ENCODE results near the gene GLTP. TPM values are rescaled to one million over a fixed set of nuclear protein-coding genes. Genes with fewer than 3 reads are reported as not detected.
A peak's percentile ranks its signal among the peaks of the same experiment; 100 is the strongest.

GLTP gene
- total RNA-seq, 1 experiment from 2014 or later = 78.2 TPM

DNA sequence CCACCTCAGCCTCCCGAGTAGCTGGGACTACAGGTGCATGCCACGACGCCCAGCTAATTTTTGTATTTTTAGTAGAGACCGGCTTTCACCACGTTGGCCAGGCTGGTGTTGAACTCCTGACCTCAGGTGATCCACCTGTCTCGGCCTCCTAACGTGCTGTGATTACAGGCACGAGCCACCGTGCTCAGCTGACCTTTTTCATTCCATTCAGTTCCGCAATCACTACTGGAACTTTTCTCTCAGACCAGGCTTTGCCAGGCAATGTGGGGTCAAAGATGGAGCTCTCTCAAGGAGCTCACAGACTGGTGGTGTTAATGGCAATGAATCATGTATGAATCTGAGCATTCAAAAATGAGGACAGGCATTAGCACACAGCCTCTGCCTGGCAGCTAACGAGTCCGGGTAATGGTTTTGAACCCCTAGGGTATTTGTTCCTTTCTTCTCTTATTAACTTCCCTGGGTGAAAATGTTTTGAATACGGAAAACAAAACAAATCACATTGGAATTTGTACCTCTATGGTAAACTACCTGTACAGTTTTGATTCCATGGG, 10.4 kb upstream of the GLTP start:
- no peak overlapping the region for H2AFZ ChIP-seq (ENCODE audit: low read length)
- CTCF ChIA-PET = no interaction called here
- no peaks in the 10 kb centered on the region for H3K27me3 ChIP-seq (ENCODE audit: low read length)
- no peaks in the 10 kb centered on the region for H3K9me2 ChIP-seq (replicated peaks; ENCODE audit: low read length)
- no peaks in the 10 kb centered on the region for H3K36me3 ChIP-seq (ENCODE audit: low read depth, low read length)
- H3F3A ChIP-seq (ENCODE audit: low read length, unreplicated experiment) = no peaks in the 10 kb centered on the region
- H3K79me2 ChIP-seq (ENCODE audit: low read length) = no peaks in the 10 kb centered on the region
- H3K4me1 ChIP-seq (ENCODE audit: insufficient read depth, low read length) = peaks cover 16% of the 10 kb centered on the region
- H3K27ac ChIP-seq (ENCODE audit: low read length) = no peak overlapping the region
- ATAC-seq = no peak
- intact Hi-C loops (cut with micrococcal nuclease) = no loop called here
- no peaks in the 10 kb centered on the region for H4K20me1 ChIP-seq (ENCODE audit: low read length)
- POLR2A ChIA-PET (ENCODE audit: unreplicated experiment) = no interaction called here
- H3K4me3 ChIP-seq (ENCODE audit: low read length) = no peak overlapping the region
- H3K9me3 ChIP-seq (ENCODE audit: low read length) = no peaks in the 10 kb centered on the region
- H3K4me2 ChIP-seq (ENCODE audit: low read length) = no peak overlapping the region
- BruUV-seq (replicated peaks) = no TSS peak
- no peak overlapping the region for H3K9ac ChIP-seq (ENCODE audit: low read length)
- TF ChIP-seq EZH2phosphoT487 (IDR thresholded peaks at IDR 0.05; ENCODE audit: borderline replicate concordance, low read length) (no peak), EZH2 (IDR thresholded peaks at IDR 0.05; ENCODE audit: low read length, unreplicated experiment) (no peak)
- TF ChIP-seq, protein P1, sequence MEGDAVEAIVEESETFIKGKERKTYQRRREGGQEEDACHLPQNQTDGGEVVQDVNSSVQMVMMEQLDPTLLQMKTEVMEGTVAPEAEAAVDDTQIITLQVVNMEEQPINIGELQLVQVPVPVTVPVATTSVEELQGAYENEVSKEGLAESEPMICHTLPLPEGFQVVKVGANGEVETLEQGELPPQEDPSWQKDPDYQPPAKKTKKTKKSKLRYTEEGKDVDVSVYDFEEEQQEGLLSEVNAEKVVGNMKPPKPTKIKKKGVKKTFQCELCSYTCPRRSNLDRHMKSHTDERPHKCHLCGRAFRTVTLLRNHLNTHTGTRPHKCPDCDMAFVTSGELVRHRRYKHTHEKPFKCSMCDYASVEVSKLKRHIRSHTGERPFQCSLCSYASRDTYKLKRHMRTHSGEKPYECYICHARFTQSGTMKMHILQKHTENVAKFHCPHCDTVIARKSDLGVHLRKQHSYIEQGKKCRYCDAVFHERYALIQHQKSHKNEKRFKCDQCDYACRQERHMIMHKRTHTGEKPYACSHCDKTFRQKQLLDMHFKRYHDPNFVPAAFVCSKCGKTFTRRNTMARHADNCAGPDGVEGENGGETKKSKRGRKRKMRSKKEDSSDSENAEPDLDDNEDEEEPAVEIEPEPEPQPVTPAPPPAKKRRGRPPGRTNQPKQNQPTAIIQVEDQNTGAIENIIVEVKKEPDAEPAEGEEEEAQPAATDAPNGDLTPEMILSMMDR (conservative IDR thresholded peaks at IDR 0.05; ENCODE audit: low read depth, low read length) = no peak
- no peak for DNase-seq

DNA sequence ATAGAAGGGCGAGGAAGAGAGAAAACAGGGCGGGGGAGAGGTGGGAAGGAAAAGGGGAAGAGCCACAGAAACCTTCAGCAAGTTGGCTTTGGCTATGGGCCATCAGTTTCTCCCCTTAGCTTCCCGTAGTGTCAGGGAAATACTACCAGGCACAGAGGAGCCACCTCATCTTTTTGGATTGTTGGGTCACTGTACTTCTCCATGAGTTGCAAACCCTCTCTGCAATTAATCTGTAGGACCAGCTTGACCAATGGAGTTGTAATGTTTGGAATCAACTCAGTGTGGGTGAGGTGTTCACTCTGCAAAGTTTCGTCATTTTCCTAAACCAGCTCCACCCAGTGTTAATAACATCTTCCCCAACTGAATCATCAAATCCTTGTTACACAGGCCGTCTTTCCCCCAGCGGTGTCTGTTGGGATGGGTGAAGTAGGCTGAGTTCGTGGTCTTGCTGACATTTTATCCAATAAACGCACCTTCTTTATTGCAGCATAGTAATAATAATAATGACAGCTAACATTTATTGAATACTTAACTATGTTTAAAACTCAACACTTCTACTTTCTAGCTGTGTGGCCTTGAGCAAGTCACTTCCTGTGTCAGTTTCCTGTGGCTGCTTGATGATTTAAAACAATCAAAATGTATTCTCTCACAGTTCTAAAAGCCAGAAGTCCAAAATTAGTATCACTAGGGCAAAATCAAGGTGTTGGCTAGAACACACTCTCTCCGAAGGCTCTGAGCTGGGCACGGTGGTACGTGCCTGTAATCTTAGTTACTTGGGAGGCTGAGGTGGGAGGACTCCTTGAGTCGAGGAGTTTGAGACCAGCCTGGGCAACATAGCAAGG, 8.1 kb upstream of the GLTP start:
- ChIA-PET CTCF (interaction anchor here (0.6 kb wide), 2 partner anchors 10 to 36 kb away, joined by 3 to 5 read pairs; no protein-coding TSS in a partner anchor), POLR2A (ENCODE audit: unreplicated experiment) (interaction anchor here (0.6 to 0.8 kb wide), 2 partner anchors 13 to 284 kb away, joined by 4 to 9 read pairs; no protein-coding TSS in a partner anchor)
- no peaks in the 10 kb centered on the region for H3K27me3 ChIP-seq (ENCODE audit: low read length)
- no peak overlapping the region; the same call in 1 of the 2 replicates for H3K4me3 ChIP-seq (ENCODE audit: low read length)
- H3K4me2 ChIP-seq (ENCODE audit: low read length) = peak overlapping the region; percentile 53
- intact Hi-C loops (cut with micrococcal nuclease) = no loop called here
- H3K36me3 ChIP-seq (ENCODE audit: low read depth, low read length) = no peaks in the 10 kb centered on the region
- H2AFZ ChIP-seq (ENCODE audit: low read length) = peak overlapping the region; percentile 62
- peak; percentile 89 for ATAC-seq
- no peaks in the 10 kb centered on the region for H3K9me2 ChIP-seq (replicated peaks; ENCODE audit: low read length)
- H3K9ac ChIP-seq (ENCODE audit: low read length) = no peak overlapping the region
- no peaks in the 10 kb centered on the region for H3K79me2 ChIP-seq (ENCODE audit: low read length)
- peak; percentile 90 for DNase-seq
- H3F3A ChIP-seq (ENCODE audit: low read length, unreplicated experiment) = no peaks in the 10 kb centered on the region
- H3K9me3 ChIP-seq (ENCODE audit: low read length) = no peaks in the 10 kb centered on the region
- TF ChIP-seq, protein P1 (conservative IDR thresholded peaks at IDR 0.05; ENCODE audit: low read depth, low read length) = no peak
- TF ChIP-seq EZH2 (IDR thresholded peaks at IDR 0.05; ENCODE audit: low read length, unreplicated experiment) (no peak), EZH2phosphoT487 (IDR thresholded peaks at IDR 0.05; ENCODE audit: borderline replicate concordance, low read length) (no peak)
- peak overlapping the region; percentile 73 for H3K27ac ChIP-seq (ENCODE audit: low read length)
- H4K20me1 ChIP-seq (ENCODE audit: low read length) = no peaks in the 10 kb centered on the region
- peaks cover 16% of the 10 kb centered on the region for H3K4me1 ChIP-seq (ENCODE audit: insufficient read depth, low read length)
- TSS peak; percentile 65 for BruUV-seq (replicated peaks)

Measured in PC-3 (cell line).